Erythroblast (primary cell): ENCODE data around the gene NPIPA5.
"Not testable (repeated sequence)": the region's sequence is repeated elsewhere in the genome, so short reads cannot be mapped to it uniquely, and the experiment has no call there.

Source experiments
- GATA1 ChIP-seq: IDR thresholded peaks from 2 replicates; pipeline ENCODE4 v1.6.1; 2011; ENCODE audit warnings: low read depth, mild to moderate bottlenecking, control low read depth, low read length, moderate library complexity
- POLR2A ChIP-seq: IDR thresholded peaks from 2 replicates; pipeline ENCODE4 v1.6.1; 2011; ENCODE audit warnings: mild to moderate bottlenecking, low read length

- not testable (repeated sequence) for TF ChIP-seq POLR2A, GATA1
Measured at GRCh38 chr16:15330978-15331377, 47.1 kb downstream of the NPIPA5 start.
